GM10847 (cell line): ENCODE measurements around the gene POU6F2.

Experiments
- POLR2A ChIP-seq: IDR thresholded peaks from 2 replicates; pipeline ENCODE4 v1.6.1; 2011; ENCODE audit not compliant: insufficient read length; ENCODE audit errors: extremely low read depth

Gene POU6F2

DNA sequence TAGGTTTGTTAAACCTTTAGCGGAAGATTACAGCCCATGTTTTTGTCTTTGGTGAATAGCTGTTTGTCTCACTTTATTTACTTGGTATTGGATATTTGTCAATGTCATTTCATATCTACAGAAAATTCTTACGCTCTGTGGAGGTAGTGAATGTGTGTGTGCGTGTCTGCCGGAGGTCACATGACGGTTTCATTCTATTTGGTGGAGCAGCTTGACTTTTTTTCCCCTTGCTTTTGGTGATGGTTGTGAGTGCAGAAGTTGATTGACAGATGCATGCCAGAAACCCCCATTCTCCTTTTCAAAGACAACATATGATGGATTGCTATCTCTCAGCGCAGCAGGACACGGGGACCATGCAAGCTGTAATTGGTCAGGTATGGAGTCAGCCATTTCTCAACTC, at the start of gene POU6F2:
Gene POU6F2 (plus strand): TSS at position 225 of the 400 bp plus-strand sequence. CDS start 45 bp downstream, at position 270.
- no peak for TF ChIP-seq POLR2A

DNA sequence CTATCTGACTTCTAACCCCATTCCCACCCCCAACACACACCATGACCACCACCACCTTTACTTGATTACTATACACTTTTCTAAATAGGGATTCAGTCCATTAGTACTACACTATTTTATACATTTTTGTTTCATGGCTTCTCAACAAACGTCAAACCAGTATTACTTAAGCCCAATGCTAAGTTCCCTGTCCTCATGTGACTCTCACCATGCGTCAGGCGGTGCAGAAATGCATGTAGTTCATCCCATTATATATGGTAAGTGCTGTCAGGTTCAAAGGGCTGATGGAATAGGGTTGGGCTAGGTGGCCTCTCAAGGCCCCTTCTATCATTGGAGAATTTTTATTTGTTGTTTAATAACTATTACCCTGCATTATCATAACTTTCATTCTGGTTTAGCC, 49.2 kb upstream of the POU6F2 start:
- no peak for TF ChIP-seq POLR2A

GRCh38 chr7:38929460-38930171, 48.1 kb upstream of the POU6F2 start:
- no peak for TF ChIP-seq POLR2A

GRCh38 chr7:38932509-38933168, 45.1 kb upstream of the POU6F2 start:
- TF ChIP-seq POLR2A = no peak

DNA sequence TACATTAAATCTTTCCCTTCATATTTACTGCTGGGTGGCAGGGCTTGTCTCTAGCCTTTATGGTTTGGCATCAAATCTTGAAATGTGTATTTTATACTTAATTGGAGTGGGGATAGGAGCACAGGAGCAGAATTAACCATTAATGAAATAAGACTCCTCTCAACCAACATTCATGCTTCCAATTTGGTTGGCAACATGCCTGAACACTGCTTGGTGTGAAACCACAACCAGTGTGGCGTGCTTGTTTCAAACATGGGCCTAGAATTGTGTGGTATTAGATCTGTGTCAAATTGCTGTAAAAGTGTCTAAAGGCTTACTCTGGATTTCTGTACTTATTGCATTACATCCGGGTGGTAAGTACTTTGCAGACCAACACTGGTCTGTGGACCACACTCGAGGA, 43.7 kb upstream of the POU6F2 start:
- TF ChIP-seq POLR2A = no peak

DNA sequence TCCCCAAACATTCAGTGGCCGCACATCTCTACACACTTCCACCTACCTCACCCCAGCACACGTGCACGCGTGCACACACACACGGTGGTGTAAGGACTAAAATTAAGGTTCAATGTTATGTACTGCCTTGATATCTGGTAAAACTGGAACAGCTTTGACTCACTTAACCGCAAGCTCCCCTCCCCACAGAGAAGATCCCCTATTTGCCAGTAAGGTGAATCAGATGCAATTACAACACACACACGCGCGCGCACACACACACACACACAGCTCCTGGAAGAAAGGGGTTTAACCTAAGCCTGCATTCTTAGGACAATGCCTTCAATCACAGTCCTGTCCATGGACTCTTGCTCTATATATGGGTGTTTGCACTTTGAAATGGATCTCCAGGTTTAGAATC, 43.2 kb upstream of the POU6F2 start:
- no peak for TF ChIP-seq POLR2A

DNA sequence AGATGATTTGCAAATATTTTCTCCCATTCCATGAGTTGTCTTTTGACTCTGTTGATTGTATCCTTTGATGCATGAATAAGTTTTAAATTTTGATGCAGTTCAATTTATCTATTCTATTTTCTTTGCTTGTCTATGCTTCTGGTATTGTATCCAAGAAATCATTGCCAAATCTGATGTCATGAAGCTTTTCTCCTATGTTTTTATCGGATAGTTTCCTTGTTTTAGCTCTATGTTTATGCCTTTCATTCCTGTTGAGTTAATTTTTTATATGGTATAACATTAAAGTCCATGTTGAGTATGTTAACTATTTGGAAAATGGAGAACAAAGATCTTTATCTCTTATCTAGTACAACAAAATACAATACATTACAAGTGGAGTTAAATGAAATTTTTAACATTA, 41.1 kb upstream of the POU6F2 start:
- no peak for TF ChIP-seq POLR2A

DNA sequence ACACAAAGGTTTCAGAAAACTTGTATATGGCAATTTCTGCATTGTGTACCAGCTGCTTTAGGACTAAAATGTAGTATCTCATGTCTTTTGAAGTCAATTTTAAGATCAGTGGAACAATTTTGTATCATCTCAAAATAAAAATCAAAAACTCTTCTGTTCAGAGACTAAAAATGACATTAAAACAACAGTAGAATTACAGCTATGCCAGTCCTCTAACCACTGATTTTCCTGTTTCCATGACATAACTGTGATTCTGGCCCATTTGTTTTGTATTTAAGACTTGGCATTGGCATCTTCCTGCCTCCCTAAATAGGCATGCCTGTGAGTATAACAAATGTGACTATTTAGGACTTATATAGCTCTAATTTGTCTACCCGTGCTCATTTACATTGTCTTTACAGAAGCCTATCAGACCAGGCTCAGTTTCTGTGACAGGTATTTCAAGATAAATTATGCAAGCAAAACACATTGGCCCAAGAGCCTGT, 39.7 kb upstream of the POU6F2 start:
- no peak for TF ChIP-seq POLR2A

- TF ChIP-seq POLR2A = no peak
Measured at GRCh38 chr7:38938589-38938988, 39.1 kb upstream of the POU6F2 start.

- TF ChIP-seq POLR2A = no peak
Measured at GRCh38 chr7:38940774-38941173, 36.9 kb upstream of the POU6F2 start.

DNA sequence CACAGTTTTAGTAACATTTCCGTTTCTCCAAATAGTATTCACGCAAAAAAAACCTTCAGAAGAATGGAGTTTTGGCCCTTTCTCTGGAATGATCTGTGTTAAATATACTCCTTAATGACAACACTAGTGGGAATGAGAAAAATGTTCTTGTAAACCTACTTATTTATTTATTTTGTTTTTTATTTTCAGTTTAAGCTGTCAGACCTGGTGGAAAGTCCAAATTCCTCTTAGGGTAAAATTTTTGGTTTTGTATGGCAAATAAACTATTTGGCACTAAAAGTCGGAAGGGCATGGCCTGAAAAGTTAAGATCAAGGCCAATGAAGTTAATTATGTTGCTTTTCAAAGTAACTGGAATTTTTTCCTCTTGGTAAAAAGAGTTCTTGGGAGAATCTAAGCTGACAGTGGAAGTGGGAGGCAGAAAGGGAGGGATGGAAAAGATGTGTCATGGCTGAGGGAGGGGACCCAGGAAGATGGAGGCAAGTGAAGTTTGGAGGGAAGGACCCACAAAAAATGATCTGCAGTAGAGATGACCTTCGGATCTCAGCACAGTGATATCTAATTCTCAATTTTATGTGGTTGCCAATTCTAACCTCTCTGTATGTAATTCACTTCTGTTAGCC, 35.2 kb upstream of the POU6F2 start:
- TF ChIP-seq POLR2A = no peak

GRCh38 chr7:38950309-38950708, 27.4 kb upstream of the POU6F2 start:
- TF ChIP-seq POLR2A = no peak

GRCh38 chr7:38951213-38951612, 26.5 kb upstream of the POU6F2 start:
- TF ChIP-seq POLR2A = no peak

DNA sequence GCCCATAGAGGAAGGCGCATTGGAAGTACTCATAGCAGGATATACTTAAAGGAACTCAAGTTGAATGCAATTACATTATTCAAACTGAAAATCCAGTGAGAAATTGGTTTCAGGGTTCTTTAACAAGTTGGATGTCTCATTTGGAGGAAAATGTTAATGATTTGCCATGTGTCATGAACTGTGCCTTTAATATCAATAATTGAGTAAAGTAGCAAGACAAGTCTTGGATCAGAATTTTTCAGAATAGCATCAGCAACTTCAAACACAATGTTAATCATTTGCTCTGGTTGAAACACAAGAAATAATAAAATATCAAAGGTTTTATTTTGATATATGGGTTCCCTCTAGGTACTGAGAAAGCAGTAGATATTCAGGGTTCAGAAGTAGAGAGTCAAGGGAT, 24.5 kb upstream of the POU6F2 start:
- no peak for TF ChIP-seq POLR2A

DNA sequence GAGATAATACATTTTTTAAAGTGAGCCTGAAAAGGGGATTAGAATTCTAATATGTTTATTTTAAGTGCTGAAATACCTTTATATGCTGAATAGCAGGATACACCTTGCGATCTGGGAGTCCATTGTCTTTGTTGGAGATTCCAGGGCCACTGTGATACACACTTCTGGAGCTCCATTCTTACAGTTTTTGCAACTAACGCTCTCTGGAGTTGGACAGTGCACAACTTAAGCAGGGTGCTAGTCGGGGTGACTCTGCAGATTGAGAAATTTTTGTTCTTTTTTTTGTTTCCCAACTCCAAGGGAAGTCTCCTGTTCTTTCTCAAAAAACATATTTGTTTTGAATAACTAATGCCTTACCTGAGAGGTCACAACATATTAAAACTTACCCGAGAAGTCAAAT, 23.7 kb upstream of the POU6F2 start:
- TF ChIP-seq POLR2A = no peak

- TF ChIP-seq POLR2A = no peak
Measured at GRCh38 chr7:38955892-38956291, 21.8 kb upstream of the POU6F2 start.
